Measurements from ENCODE around the gene SFMBT2.

DNA sequence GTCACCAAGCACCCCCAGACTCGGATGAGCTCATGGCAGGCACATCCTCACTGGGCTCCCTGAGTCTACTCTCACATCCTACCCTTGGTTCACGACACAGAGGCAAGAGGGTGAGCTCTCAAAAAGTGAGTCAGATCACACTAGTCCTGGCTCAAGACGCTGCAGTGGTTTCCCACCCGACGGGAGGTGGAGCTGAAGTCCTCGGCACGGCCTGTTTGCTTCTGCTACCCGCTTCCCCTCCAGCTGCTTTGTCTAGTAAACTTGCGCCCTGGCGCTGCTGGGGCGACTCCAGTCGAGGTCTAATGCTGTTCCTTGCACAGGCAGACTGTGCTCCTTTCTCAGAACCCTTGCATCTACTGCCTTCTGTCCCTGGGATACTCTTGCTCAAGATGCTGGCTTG, 13.5 kb upstream of the SFMBT2 start:
- TF ChIP-seq MIER3 (CRISPR knock-in tag; IDR thresholded peaks at IDR 0.05; ENCODE audit: borderline replicate concordance) (no peak), ZNF747 (CRISPR knock-in tag; IDR thresholded peaks at IDR 0.05; ENCODE audit: borderline replicate concordance) (no peak), CREM (IDR thresholded peaks at IDR 0.05) (no peak), CREM (CRISPR knock-in tag; IDR thresholded peaks at IDR 0.05) (no peak), CTCF (CRISPR knock-in tag; IDR thresholded peaks at IDR 0.05) (no peak)

Data from HepG2 (cell line).